Activated T-cell treated with anti-CD3 and anti-CD28 coated beads for 24 hours (primary cell): ENCODE results near the gene TSSK3.

Experiments used
- DNase-seq: peaks from one replicate; pipeline ENCODE4 v3.0.0-alpha.2; 2020; ENCODE audit warnings: low read depth

TSSK3 gene, protein sequence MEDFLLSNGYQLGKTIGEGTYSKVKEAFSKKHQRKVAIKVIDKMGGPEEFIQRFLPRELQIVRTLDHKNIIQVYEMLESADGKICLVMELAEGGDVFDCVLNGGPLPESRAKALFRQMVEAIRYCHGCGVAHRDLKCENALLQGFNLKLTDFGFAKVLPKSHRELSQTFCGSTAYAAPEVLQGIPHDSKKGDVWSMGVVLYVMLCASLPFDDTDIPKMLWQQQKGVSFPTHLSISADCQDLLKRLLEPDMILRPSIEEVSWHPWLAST

DNA sequence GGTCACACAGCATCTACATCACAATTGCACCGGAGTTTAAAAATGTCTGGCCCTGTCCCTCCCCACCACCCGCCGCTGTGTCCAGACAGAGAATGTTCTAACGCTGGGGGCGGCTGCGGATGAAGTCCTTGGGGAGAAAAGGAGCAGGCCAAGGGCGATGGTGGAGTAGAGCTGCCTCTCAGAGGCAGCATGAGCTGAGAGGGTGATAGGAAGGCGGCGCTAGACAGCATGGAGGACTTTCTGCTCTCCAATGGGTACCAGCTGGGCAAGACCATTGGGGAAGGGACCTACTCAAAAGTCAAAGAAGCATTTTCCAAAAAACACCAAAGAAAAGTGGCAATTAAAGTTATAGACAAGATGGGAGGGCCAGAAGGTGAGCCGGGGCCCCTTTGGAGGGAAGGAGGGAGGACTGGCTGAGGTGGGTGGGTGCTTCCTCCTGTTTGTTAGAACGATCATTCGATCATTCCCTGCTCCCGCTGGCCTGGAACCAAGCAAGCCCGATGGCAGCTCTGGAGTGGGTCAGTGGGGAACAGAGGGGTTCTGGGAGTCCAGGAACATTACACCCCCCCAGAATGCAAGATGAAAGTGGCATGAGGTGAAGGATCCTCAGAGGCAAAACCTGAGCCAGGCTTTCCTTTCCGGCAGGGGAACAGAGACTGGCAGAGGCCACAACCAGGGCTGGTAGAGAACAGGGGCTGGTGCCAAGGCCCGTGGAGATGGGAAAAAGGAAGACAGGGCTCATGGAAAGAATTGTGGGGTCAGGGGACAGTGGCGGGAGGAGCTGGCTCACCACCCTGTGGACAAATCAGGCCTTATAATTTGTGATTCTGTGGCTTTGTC is at the start of gene TSSK3, which contains the start of gene FAM229A:
Gene TSSK3 (plus strand): TSS at position 66 of the 840 bp plus-strand sequence. CDS start 163 bp downstream, at position 229.
Gene FAM229A (minus strand): TSS at position 12 of the 840 bp plus-strand sequence. CDS start 394 bp downstream, outside the sequence.
- no peak for DNase-seq

DNA sequence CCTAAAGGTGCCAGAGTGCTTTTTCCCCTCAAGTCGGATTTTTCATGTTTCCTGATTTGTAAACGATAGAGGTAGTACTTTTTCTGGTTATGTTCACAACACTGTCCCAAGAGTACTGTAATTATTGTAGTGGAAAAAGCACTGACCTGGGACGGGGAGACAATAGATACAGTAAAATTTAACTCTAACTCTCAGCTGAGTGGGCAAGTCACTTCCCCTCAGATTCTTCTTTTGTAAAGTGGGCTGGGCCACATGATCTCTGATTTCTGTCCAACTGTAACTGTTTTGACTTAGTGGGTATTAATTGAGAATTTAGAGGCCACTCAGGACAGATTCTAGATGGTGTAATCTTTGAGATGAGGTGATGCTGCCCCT is 45.4 kb upstream of the TSSK3 start:
- no peak for DNase-seq

- no peak for DNase-seq
These were observed 44.0 kb upstream of the TSSK3 start for GRCh38 chr1:32318127-32318869.

DNA sequence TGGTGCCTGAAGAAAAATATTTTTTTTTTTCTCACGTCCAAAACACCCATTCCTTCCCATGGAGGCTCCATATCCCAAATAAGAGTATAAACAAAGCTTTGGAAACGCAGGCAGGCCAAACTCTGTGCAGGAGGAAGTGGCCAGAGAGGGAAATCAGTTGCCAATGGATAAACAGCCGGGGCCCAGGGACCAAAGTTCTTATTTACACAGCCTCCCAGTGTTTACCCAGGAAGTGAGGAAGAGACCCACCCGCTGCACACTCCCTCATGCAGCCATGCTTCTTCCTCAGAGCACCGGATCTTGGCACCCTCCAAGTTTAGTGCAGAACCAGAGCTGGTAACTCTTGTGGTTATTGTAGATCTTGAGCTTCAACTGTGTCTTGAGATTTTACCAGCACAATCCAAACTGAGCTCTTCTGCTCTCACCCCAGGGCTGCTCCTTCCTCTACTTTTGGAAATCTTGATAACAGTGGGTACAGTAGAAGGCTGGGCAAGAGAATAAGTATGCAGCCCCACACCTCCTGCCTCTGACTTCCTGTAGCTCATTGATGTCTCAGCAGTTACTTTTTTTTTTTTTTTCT is 40.5 kb upstream of the TSSK3 start:
- no peak for DNase-seq

GRCh38 chr1:32327204-32327603 is 35.1 kb upstream of the TSSK3 start:
- DNase-seq = no peak

DNA sequence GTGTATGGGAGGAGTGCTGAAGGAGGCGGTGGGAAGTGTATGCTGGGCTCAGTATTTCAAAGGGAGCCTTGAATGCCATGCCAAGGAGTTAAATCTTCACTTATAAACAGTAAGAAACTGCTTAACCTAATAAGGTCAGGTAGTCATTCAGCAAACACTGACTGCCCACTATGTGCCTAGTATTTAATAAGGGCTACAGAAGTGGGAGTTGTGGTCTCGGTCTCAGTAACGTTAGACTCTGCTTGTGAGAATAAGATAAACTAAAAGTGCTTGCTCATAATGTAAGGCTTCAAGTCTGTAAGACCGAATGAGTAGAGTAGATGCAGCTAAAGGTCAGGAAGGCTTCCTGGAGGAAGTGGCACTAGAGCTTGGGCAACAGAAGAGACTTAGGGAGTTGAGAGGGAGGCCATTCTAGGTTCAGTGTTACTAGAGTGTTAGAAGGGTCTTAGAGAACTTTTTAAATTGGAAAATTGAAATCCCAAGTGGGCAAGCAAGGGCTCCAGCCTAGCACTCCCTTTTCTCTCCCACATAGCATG is 32.3 kb upstream of the TSSK3 start:
- DNase-seq = no peak

GRCh38 chr1:32330558-32331151 is 31.7 kb upstream of the TSSK3 start:
- no peak for DNase-seq

- DNase-seq = no peak
These were observed 30.8 kb upstream of the TSSK3 start for GRCh38 chr1:32331549-32331948.

DNA sequence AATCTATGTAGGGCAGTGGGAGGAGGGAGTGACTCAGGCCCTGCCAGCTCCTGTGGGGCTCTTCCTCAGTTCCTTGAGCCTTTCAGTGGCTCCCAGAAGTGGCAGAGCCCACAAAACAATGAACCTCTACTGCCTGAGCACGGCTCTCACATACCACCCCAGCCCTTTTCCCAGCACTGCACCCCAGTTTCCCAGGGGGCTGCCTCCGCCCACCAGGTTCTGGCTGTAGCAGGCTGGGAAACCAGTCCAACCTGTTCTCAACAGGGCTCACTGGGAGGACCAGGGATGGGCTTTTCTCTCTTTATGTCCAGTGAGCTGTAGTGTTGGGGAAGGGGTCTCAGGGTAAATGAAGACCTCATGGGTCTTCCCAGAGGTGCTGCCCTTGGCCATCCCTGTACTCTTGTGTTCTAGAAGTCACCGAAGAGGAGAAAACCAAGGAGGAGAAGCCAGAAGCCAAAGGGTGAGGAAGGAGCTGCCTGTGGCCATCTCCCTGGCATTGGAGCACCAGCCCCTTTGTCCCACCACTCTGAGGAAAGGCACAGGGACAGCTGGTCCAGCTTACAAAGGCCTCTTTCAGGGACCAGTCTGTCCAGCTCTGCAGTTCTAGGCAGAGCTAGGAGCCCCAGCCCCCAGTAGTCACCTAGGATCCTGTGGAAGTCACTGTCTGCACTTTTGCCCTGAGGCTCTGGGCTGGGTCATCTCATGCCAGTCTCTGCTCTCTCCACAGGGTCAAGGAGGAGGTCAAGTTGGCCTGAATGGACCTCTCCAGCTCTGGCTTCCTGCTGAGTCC is 29.9 kb upstream of the TSSK3 start:
- DNase-seq = no peak

DNA sequence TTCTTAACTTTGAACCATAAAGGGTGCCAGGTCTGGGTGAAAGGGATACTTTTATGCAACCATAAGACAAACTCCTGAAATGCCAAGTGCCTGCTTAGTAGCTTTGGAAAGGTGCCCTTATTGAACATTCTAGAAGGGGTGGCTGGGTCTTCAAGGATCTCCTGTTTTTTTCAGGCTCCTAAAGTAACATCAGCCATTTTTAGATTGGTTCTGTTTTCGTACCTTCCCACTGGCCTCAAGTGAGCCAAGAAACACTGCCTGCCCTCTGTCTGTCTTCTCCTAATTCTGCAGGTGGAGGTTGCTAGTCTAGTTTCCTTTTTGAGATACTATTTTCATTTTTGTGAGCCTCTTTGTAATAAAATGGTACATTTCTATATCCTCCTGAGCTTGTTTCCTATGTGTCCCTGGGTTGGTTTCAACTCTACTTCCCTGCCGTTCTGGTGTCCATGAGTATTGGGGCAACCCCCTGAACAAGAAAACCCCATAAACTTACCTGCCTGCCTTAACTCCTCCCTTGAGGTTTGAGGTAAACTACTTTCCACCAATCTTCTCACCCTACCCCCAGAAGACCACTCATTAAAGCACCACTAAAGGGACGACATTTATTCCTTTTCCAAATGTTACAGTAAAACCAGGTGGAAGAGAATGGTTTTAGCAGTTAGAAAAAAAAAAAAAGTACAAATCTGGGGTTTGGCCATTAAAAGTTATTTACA is 28.9 kb upstream of the TSSK3 start:
- no peak for DNase-seq

GRCh38 chr1:32334274-32334861 is 28.0 kb upstream of the TSSK3 start:
- no peak for DNase-seq

DNA sequence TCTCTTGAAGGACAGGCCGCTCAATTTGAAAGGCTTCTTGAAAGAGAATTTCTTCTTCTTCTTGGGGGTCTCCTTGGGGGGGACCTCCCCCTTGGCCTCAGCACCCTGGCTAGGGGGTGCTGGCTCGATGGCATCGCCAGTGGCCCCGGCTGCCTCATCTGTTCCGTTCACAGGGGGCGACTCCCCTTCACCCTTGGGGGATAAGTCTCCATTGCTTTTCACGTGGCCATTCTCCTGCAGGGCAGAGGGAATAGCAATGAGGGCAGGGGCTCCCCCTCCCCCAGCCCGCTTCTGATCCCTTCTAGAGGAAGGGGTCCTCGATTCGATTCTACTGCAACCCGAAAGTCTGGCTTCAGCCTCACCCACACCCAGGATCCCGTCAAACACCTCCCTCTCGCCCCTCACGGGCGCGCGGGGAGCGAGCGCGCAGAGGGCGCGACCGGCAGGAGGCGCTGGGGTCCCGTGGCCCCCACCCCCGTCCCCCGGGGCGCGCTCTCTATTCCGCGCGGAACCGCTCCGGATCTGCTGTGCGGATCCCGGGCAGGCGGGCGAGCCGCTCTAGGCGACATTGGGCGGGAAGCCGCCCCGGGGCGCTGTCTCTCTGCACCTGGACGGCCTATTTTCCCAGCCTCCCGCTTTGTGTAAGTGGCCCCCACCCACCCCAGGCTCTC is 27.3 kb upstream of the TSSK3 start:
- DNase-seq = peak; percentile 45

DNA sequence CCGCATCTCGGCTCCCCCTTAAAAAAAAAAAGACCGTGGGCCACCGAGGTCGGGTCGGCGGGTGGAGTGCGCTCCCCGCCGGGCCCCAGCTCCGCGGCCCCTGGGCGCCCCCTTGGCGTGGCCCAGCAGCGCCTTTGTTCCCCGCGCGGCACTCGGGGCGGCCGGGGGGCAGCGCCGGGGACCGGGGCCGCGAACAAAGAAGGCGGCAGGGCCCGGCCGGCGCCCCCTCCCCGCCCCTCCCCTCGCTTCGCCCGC is 26.9 kb upstream of the TSSK3 start:
- no peak for DNase-seq

DNA sequence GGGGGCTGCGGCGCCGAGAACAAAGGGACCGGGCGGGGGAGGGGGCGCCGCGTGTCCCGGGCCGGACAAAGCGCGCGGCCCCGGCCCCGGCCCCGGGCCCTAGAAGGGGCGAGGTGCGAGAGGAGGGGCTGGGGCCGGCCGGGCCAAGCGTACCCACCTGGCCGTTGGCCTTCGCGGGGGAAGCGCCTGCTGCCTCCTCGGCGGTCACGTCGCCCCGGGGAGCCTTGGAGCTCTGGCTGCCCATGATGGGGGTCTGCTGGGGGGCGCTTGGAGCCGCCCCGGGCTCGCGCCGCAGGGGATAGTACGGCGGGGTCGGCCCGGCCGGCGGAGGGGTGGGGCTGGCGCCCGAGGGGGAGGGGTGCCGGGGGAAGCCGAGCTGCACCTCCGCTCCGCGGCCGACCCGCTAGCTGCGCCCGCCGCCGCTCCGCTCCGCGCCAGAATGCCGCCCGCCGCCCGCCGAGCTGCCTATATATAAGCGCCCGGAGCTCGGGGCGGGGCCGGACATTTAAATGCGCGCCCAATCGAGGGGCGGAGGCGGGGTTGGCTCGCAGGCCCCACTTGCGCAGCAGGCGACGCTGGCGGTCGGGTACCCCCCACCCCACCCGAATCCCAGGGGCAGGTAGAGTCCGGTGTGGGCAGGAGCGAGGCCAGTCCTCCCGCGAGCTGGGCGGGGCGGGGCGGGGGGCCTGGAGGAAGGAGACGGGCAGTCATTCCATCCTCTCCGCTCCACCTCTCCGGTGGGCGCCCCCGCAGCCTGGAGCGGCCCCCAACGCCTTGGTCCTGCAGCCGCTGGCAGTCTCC is 26.3 kb upstream of the TSSK3 start, which contains the start of gene MARCKSL1:
Gene MARCKSL1 (minus strand): TSS at position 444 of the 801 bp plus-strand sequence. CDS start 200 bp downstream, at position 244.
- peak; percentile 76 for DNase-seq

- no peak for DNase-seq
These were observed 25.8 kb upstream of the TSSK3 start for GRCh38 chr1:32336591-32336932.

DNA sequence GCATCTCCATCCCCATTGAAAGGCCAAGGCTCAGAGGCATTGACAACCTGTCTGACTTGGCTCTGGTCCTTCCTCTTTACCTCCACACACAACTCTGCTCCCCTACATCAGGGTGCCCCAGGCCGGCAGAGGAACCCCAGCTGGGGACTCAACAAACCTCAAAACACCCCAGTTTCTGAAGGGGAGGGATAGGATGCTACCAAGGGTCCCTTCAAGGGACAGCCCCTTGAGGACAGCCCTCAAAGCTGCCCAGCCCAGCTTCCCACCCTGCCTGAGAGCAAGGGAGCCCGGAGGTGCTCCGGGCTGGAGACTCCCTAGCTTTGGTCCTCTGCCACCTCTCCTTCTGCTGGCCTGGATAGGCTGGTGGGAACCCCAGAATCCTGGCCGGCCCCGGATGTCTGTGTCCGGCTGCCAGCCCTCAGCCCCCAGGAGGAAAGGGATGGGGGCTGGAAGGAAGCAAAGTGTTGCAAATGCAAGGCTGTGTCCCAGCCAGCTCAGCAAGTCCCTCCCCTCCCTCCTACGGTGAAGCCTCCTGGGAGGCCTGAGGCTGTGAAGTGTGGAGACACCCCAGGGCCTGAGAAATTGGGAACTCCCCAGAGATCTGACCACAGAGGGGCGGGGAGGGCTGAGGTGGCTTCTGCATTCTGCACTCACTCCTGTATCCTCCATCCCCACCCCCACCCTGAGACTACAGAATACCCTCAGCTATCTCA is 25.2 kb upstream of the TSSK3 start:
- DNase-seq = peak; percentile 39

GRCh38 chr1:32337855-32338636 is 24.3 kb upstream of the TSSK3 start:
- DNase-seq = no peak
